Measurements from ENCODE around the gene SIKE1. TPM values are rescaled to one million over a fixed set of nuclear protein-coding genes. Genes with fewer than 3 reads are reported as not detected.

Gene SIKE1
- total RNA-seq, 2 experiments from 2014 or later: 71.0 to 123 TPM

DNA sequence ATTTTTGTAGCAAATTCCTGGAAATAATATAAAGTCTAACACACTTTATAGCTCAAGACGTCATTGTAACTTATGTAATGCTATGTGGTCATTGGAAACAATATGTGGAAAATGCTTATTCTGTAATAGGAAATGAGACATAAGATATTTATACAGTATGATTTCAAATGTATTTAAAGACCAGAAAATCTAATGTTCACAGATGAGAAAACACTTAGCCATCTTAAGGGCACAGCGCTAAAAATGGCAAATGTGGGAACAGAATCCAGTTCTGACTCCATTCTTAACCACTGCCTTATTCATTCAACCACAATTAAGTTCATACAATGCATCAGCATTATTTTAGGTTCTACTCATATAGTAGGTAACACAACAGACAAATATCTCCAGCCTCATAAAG lies 35.2 kb downstream of the SIKE1 start:
- Histone ChIP-seq H3K4me1 (ENCODE audit: insufficient read depth, low read length, poor library complexity, severe bottlenecking) (no peaks in the 10 kb centered on the region), H4K20me1 (ENCODE audit: insufficient read depth, low read length) (peaks cover 44% of the 10 kb centered on the region)
- no peak for DNase-seq (ENCODE audit: low spot score)

DNA sequence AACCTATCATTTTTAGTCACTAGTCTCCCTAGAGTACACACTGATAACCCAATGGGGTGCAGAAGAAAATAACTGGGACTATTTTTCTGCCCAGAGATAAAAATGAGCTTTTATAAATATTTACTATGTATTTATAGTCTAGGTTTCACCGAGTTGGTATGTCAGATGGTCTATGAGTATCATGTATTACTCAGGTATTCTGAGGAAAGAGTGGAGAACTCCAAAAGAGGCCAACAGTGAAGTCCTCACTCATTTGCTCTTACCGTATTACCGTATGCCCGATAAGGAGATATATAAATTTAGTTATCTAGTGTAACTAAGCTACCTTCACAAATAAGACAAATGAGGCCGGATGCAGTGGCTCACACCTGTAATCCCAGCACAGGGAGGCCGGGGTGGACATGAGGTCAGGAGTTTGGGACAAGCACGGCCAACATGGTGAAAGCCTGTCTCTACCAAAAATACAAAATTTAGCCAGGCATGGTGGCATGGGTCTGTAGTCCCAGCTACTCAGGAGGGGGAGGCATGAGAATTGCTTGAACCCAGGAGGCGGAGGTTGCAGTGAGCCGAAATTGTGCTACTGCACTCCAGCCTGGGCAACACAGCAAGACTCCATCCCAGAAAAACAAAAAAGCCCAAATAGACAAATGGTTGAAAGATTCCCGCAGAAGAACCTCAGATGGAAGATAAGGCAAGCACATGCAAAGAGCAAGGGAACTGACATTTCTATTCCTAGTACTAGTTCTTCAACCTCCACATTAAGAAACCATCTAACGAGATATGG lies 38.3 kb downstream of the SIKE1 start:
- TF ChIP-seq EZH2phosphoT487 (IDR thresholded peaks at IDR 0.05; ENCODE audit: borderline replicate concordance, low read depth, low read length): no peak
- TF ChIP-seq, protein P1, sequence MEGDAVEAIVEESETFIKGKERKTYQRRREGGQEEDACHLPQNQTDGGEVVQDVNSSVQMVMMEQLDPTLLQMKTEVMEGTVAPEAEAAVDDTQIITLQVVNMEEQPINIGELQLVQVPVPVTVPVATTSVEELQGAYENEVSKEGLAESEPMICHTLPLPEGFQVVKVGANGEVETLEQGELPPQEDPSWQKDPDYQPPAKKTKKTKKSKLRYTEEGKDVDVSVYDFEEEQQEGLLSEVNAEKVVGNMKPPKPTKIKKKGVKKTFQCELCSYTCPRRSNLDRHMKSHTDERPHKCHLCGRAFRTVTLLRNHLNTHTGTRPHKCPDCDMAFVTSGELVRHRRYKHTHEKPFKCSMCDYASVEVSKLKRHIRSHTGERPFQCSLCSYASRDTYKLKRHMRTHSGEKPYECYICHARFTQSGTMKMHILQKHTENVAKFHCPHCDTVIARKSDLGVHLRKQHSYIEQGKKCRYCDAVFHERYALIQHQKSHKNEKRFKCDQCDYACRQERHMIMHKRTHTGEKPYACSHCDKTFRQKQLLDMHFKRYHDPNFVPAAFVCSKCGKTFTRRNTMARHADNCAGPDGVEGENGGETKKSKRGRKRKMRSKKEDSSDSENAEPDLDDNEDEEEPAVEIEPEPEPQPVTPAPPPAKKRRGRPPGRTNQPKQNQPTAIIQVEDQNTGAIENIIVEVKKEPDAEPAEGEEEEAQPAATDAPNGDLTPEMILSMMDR (conservative IDR thresholded peaks at IDR 0.05; ENCODE audit: low read length): no peak
- H3K4me3 ChIP-seq (ENCODE audit: low read depth, low read length, poor library complexity, severe bottlenecking): no peak overlapping the region
- H3K4me1 ChIP-seq (ENCODE audit: insufficient read depth, low read length, poor library complexity, severe bottlenecking): no peaks in the 10 kb centered on the region
- H3K9me2 ChIP-seq (ENCODE audit: insufficient read depth, low read length): no peaks in the 10 kb centered on the region
- H3K36me3 ChIP-seq (ENCODE audit: insufficient read depth, low read length): peaks cover 99% of the 10 kb centered on the region
- intact Hi-C loops (cut with micrococcal nuclease; ENCODE audit: unreplicated experiment): no loop called here
- no peak for DNase-seq (ENCODE audit: low spot score)
- no peak overlapping the region for H2AFZ ChIP-seq (ENCODE audit: low read length)
- no peaks in the 10 kb centered on the region for H3K9me3 ChIP-seq (ENCODE audit: low read length)
- peaks cover 93% of the 10 kb centered on the region for H3K79me2 ChIP-seq (ENCODE audit: insufficient read depth, low read depth, low read length)
- POLR2A ChIA-PET: interaction anchor here (0.6 to 0.8 kb wide), 2 partner anchors 11 to 970 kb away, joined by 3 to 4 read pairs; no protein-coding TSS in a partner anchor
- no TSS peak for BruUV-seq (replicated peaks)
- CTCF ChIA-PET (ENCODE audit: unreplicated experiment): interaction anchor here (0.5 kb wide), 1 partner anchor 58 kb away, joined by 3 read pairs; no protein-coding TSS in a partner anchor
- no peak overlapping the region for H3K27ac ChIP-seq (ENCODE audit: low read depth, low read length, poor library complexity, severe bottlenecking)
- peaks cover 35% of the 10 kb centered on the region; the same call in 1 of the 2 replicates for H4K20me1 ChIP-seq (ENCODE audit: insufficient read depth, low read length)
- no peak overlapping the region for H3K4me2 ChIP-seq (ENCODE audit: low read length)

More for the DNA sequence above, 35.2 kb downstream of the SIKE1 start:
- CTCF ChIA-PET (ENCODE audit: unreplicated experiment): no interaction called here
- BruUV-seq (replicated peaks): no TSS peak
- Histone ChIP-seq H3K9me2 (ENCODE audit: insufficient read depth, low read length) (no peaks in the 10 kb centered on the region), H3K4me3 (ENCODE audit: low read depth, low read length, poor library complexity, severe bottlenecking) (no peak overlapping the region), H3K9me3 (ENCODE audit: low read length) (no peaks in the 10 kb centered on the region), H3K4me2 (ENCODE audit: low read length) (no peak overlapping the region), H3K36me3 (ENCODE audit: insufficient read depth, low read length) (peaks cover 100% of the 10 kb centered on the region), H3K27ac (ENCODE audit: low read depth, low read length, poor library complexity, severe bottlenecking) (no peak overlapping the region), H2AFZ (ENCODE audit: low read length) (no peak overlapping the region), H3K79me2 (ENCODE audit: insufficient read depth, low read depth, low read length) (peaks cover 100% of the 10 kb centered on the region)
- intact Hi-C loops (cut with micrococcal nuclease; ENCODE audit: unreplicated experiment): no loop called here
- no peak for TF ChIP-seq EZH2phosphoT487 (IDR thresholded peaks at IDR 0.05; ENCODE audit: borderline replicate concordance, low read depth, low read length)
- TF ChIP-seq, protein P1 (conservative IDR thresholded peaks at IDR 0.05; ENCODE audit: low read length): no peak
- POLR2A ChIA-PET: interaction anchor here (0.7 to 2.1 kb wide), 4 partner anchors 16 to 30 kb away, joined by 3 to 8 read pairs (median 4); no protein-coding TSS in a partner anchor

DNA sequence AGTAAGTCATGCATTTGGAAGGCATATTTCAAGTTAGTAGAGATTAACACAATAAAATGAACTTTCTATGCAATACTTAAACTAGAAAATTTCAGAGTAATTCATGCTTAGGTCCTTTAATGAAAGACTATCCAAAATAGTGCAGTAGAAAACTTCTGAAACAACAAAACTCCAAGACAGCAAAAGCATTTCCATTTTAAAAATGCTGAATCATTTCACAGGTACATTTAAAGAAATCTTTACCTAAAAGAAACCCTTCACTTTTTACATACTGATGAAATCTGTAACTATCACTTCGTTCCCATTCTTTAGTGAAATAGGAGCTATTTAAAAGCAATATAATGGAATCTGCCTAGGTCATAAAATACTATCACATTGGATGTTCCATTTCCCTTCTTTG lies 40.2 kb downstream of the SIKE1 start:
- no TSS peak for BruUV-seq (replicated peaks)
- H3K9me3 ChIP-seq (ENCODE audit: low read length): no peaks in the 10 kb centered on the region
- CTCF ChIA-PET (ENCODE audit: unreplicated experiment): no interaction called here
- H4K20me1 ChIP-seq (ENCODE audit: insufficient read depth, low read length): peaks cover 27% of the 10 kb centered on the region; the same call in 1 of the 2 replicates
- DNase-seq (ENCODE audit: low spot score): no peak
- H3K27ac ChIP-seq (ENCODE audit: low read depth, low read length, poor library complexity, severe bottlenecking): no peak overlapping the region
- POLR2A ChIA-PET: interaction anchor here (1.5 kb wide), 1 partner anchor 21 kb away, joined by 4 read pairs; no protein-coding TSS in a partner anchor
- no peak overlapping the region for H3K4me2 ChIP-seq (ENCODE audit: low read length)
- no peaks in the 10 kb centered on the region for H3K4me1 ChIP-seq (ENCODE audit: insufficient read depth, low read length, poor library complexity, severe bottlenecking)
- no peak overlapping the region for H2AFZ ChIP-seq (ENCODE audit: low read length)
- H3K79me2 ChIP-seq (ENCODE audit: insufficient read depth, low read depth, low read length): peaks cover 75% of the 10 kb centered on the region
- H3K9me2 ChIP-seq (ENCODE audit: insufficient read depth, low read length): no peaks in the 10 kb centered on the region
- peaks cover 99% of the 10 kb centered on the region for H3K36me3 ChIP-seq (ENCODE audit: insufficient read depth, low read length)
- intact Hi-C loops (cut with micrococcal nuclease; ENCODE audit: unreplicated experiment): no loop called here
- H3K4me3 ChIP-seq (ENCODE audit: low read depth, low read length, poor library complexity, severe bottlenecking): no peak overlapping the region
- TF ChIP-seq, protein P1 (conservative IDR thresholded peaks at IDR 0.05; ENCODE audit: low read length): no peak
- TF ChIP-seq EZH2phosphoT487 (IDR thresholded peaks at IDR 0.05; ENCODE audit: borderline replicate concordance, low read depth, low read length): no peak
